Nucleus accumbens (tissue), 56 donors: Measurements from ENCODE around the gene SPATS2.

Experiments
- DNase-seq, 56 donors: peaks; one replicate each; lab custom pipeline; 2025; lab: John Stamatoyannopoulos, UW

SPATS2 gene

GRCh38 chr12:49563951-49564685 is 196.9 kb downstream of the SPATS2 start:
- no peak for DNase-seq

- DNase-seq: peak in 31 of 56 donors; percentile 14 to 71 (median 36)
These were observed 197.6 kb downstream of the SPATS2 start for GRCh38 chr12:49564686-49565405.

- no peak for DNase-seq
These were observed 198.4 kb downstream of the SPATS2 start for GRCh38 chr12:49565406-49566265.

- no peak for DNase-seq
These were observed 199.1 kb downstream of the SPATS2 start for GRCh38 chr12:49566361-49566760.

- DNase-seq: peak in 1 of 56 donors; percentile 44
These were observed 200.0 kb downstream of the SPATS2 start for GRCh38 chr12:49567302-49567610.

- DNase-seq: peak in 55 of 56 donors; percentile 45 to 97 (median 85)
These were observed 200.6 kb downstream of the SPATS2 start, which contains the start of gene MCRS1 for GRCh38 chr12:49567611-49568441. Gene MCRS1, minus strand, starts transcription at chr12:49568142. Its CDS starts 1,411 bp downstream, at chr12:49566731.

- peak in 1 of 56 donors; percentile 43 for DNase-seq
These were observed 201.3 kb downstream of the SPATS2 start for GRCh38 chr12:49568442-49569162.
